HG03520 (cell line): ENCODE data around the gene EML1.
A peak's percentile ranks its signal among the peaks of the same experiment; 100 is the strongest.
"Not testable (repeated sequence)": the region's sequence is repeated elsewhere in the genome, so short reads cannot be mapped to it uniquely, and the experiment has no call there.

Experiments used
- ATAC-seq: cut with Tn5 transposase; IDR thresholded peaks from one replicate; pipeline ENCODE4 v1.9.1; 2021; ENCODE audit warnings: mild to moderate bottlenecking, moderate library complexity; ENCODE audit not compliant: unreplicated experiment

EML1 gene

GRCh38 chr14:99930420-99931274 lies 137.4 kb downstream of the EML1 start:
- peak; percentile 87 for ATAC-seq

DNA sequence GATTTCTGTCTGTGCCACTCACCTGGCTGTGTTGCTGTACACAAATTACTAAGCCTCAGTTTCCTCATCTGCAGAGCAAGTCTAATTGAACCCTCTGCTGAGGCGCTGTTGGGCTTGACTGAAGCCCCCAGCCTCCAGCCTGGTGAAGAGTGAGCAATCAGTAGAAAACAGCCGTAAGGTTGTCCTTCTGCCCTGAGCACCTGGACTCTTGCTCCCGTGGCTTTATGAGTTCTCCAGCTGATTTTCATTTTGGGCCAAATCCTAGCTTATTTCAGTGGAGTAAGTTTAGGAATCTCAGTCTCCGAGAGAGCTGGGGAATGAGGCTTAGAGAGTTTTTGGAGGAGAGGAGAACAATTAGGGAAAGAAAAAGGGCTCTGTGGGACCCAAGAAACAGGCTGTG lies 138.1 kb downstream of the EML1 start:
- ATAC-seq, result no peak

GRCh38 chr14:99936056-99936455 lies 142.8 kb downstream of the EML1 start:
- no peak for ATAC-seq

GRCh38 chr14:99936738-99937474 lies 143.7 kb downstream of the EML1 start:
- ATAC-seq, result no peak

DNA sequence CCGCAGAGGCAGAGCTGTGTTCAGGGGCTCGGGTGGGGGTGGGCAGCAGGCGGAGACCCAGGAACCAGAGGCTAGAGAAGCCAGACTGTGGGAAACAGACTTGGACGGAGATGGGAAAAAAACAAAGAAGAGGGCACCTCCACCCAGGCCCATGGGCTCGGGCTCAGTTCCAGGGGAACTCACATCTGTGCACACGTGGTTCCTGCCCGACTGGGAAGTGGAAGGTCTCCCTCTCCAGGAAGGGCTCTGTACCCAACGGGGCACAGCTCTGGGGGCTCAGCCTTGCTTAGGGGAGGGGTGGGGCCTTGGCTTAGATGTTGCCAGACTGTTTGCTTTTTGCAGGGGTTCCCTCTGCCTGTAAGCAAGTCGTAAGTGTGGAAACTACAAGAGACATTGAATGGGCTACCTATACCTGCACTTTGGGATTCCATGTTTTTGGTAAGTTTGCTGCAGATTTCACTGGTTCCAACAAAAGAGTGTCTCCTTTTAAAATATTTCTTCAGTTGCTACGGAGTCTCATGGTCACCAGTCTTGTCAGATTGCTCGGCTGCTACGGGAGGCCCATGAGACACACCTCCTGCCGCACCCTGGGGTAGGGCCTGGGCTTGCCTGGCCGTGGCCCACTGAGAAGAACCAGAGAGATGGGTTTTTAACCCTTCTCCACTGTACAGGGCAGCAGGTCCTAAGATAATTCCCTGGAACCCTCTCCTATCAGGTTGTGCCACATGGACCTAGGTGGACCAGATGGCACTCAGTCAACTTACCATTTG lies 144.4 kb downstream of the EML1 start:
- ATAC-seq, result no peak

DNA sequence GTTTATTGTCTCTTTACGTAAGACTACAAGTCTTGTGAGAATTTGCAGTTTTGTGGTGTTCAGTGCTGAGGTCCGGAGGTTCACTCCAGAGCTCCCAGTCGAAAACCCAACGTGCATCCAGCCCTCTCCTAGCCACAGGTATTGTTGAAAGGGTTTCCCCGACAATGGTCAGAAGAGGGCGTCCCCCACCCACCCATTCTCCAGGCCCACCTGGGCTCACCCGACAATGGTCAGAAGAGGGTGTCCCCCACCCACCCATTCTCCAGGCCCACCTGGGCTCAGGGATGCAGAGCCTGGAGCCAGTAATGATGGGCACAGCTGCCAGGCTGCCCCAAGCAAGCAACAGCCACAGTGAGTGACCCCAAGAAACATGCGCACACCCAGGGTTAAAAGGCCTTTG lies 145.2 kb downstream of the EML1 start:
- no peak for ATAC-seq

- ATAC-seq, result no peak
Observed at GRCh38 chr14:99938896-99939295, 145.7 kb downstream of the EML1 start.

- ATAC-seq, result no peak
Observed at GRCh38 chr14:99939421-99939820, 146.2 kb downstream of the EML1 start.

DNA sequence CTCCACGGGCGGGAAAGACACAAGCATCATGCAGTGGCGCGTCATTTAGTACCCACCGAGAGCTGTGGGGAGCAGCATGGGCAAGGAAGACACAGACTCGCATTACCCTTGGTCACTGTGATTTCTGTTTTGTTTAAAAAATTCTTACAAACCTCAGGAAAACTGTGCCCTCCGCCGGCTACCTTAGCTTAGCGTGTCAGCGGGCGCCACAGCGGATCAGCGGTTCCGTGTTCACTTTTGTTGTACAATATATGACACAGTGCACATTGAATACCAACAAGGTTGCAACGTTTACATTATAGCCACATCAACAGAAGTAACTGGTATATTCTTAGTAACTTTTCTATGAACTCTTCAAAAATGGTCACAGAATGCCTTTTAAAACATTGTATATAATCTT lies 146.9 kb downstream of the EML1 start:
- no peak for ATAC-seq

DNA sequence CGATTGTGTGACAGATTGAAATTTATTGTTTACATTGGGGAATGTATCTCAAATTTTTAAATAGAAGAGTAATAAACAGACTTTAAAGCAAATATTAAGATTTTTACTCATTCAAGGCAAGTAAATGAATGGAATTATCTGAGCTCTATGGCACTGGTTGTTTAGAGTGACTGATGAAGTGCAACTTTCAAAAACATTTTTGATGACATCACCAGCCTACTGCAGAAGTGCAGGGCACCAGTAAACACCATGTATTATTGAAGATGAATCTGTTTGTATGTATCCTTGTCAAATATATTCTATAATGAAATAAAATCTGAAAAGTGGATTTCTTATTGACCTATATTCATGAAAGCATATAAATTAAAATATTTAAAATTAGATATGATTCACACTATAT lies 148.0 kb downstream of the EML1 start:
- no peak for ATAC-seq

DNA sequence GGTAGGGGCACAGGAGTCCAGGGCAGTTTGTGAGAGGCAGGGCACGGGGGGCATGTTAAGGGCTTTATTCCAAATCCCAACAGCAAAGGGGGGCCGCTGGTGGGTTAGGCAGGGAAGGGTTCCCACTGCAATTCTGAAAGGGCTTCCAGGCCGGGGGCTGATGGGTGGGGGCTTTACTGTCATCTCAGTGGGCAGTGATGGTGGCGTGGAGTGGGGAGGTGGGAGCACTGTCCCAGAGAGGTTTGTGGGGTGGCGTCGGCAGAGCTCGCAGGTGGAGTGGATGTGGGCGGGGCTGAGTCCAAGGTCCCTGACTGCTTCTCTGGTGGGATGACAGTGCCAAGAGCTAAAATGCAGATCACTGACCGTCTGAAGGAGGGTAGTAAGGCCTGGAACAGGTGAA lies 150.4 kb downstream of the EML1 start:
- ATAC-seq, result no peak

GRCh38 chr14:99944241-99944651 lies 151.0 kb downstream of the EML1 start:
- no peak for ATAC-seq

GRCh38 chr14:99945732-99946651 lies 152.8 kb downstream of the EML1 start:
- ATAC-seq, result peak; percentile 63

- ATAC-seq, result peak; percentile 55
Observed at GRCh38 chr14:99946652-99947489, 153.7 kb downstream of the EML1 start.

DNA sequence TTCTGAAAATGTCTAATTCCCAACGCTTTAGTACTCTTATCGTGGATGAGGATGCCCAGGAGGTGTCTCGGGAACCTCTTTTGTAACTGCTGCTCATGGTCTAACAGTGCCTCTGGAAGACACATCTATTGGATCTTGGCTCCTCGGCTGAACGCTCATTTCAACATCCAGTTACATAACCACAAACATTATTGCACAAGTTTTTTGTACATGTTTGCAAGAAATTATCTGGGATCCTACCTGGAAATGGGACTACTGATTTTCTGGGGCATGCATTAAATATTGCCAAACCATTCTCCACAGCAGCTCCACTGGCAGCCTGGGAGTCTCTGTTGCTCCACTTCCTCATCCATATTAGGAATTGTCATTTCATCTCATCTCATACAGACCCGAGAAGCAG lies 154.5 kb downstream of the EML1 start:
- no peak for ATAC-seq

DNA sequence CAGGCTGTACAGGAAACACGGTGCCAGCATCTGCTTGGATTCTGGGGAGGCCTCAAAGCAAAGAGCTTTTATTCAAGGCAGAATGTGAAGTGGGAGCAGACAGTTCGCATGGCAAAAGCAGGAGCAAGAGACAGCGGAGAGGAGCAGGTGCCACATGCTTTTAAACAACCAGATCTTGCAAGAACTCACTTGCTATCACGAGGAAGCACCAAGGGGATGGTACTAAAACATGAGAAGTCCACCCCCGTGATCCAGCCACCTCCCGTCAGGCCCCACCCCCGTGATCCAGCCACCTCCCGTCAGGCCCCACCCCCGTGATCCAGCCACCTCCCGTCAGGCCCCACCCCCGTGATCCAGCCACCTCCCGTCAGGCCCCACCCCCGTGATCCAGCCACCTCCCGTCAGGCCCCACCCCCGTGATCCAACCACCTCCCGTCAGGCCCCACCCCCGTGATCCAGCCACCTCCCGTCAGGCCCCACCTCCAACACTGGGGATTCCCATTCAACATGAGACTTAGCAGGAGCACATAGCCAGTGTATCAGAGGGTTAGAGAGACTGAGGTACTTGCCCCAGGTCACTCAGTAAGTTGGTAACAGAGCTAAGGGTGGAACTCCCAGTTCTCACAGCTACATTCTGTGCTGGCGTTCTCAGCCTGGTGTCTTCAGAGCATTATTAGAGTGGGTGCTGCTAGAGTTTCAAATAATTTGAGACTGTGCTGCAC lies 156.0 kb downstream of the EML1 start:
- ATAC-seq, result not testable (repeated sequence)

- no peak for ATAC-seq
Observed at GRCh38 chr14:99950181-99950580, 157.0 kb downstream of the EML1 start.

GRCh38 chr14:99951085-99951484 lies 157.9 kb downstream of the EML1 start:
- ATAC-seq, result no peak

DNA sequence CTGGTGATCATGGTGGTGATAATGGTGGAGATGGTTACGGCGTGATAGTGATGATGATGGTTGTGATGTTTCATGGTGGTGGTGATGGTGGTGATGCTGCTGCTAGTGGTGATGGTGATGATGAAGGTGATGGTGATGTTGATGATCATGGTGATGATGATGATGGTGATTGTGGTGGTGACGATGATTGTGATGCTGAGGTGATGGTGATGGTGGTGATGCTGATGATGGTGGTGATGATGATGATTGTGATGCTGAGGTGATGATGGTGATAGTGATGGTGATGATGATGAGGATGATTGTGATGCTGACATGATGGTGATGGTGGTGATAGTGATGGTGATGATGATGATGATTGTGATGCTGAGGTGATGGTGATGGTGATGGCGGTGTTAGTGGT lies 158.8 kb downstream of the EML1 start:
- no peak for ATAC-seq
